ENCODE data around the gene SPEM2. TPM values are rescaled to one million over a fixed set of nuclear protein-coding genes. Genes with fewer than 3 reads are reported as not detected.

The SPEM2 gene
- total RNA-seq, 1 donor from 2014 or later, result not detected

- intact Hi-C loops (cut with micrococcal nuclease), result no loop called here
- H3K4me3 ChIP-seq, result peak overlapping the region; percentile 78
- peak overlapping the region; percentile 96 for H3K27ac ChIP-seq (replicated peaks)
- no peaks in the 10 kb centered on the region for H3K9me3 ChIP-seq (replicated peaks)
- DNase-seq, result no peak
- peaks cover 32% of the 10 kb centered on the region for H3K4me1 ChIP-seq
- no peak for TF ChIP-seq CTCF (IDR thresholded peaks at IDR 0.05; ENCODE audit: borderline replicate concordance)
- H3K27me3 ChIP-seq (ENCODE audit: low read depth), result no peaks in the 10 kb centered on the region
- no peaks in the 10 kb centered on the region for H3K36me3 ChIP-seq
Observed at GRCh38 chr17:7405350-7406234, 19.8 kb upstream of the SPEM2 start.

- peak overlapping the region; percentile 96 for H3K27ac ChIP-seq (replicated peaks)
- TF ChIP-seq CTCF (IDR thresholded peaks at IDR 0.05; ENCODE audit: borderline replicate concordance), result no peak
- peak overlapping the region; percentile 78 for H3K4me3 ChIP-seq
- DNase-seq, result no peak
- no peaks in the 10 kb centered on the region for H3K36me3 ChIP-seq
- peaks cover 32% of the 10 kb centered on the region for H3K4me1 ChIP-seq
- no peaks in the 10 kb centered on the region for H3K9me3 ChIP-seq (replicated peaks)
- H3K27me3 ChIP-seq (ENCODE audit: low read depth), result no peaks in the 10 kb centered on the region
- intact Hi-C loops (cut with micrococcal nuclease), result no loop called here
Observed at GRCh38 chr17:7406235-7406825, 19.1 kb upstream of the SPEM2 start.

GRCh38 chr17:7407082-7407481 lies 18.3 kb upstream of the SPEM2 start:
- H3K4me1 ChIP-seq, result peaks cover 26% of the 10 kb centered on the region
- no peak for TF ChIP-seq CTCF (IDR thresholded peaks at IDR 0.05; ENCODE audit: borderline replicate concordance)
- DNase-seq, result no peak
- H3K27me3 ChIP-seq (ENCODE audit: low read depth), result no peaks in the 10 kb centered on the region
- no peak overlapping the region for H3K4me3 ChIP-seq
- H3K9me3 ChIP-seq (replicated peaks), result no peaks in the 10 kb centered on the region
- no peaks in the 10 kb centered on the region for H3K36me3 ChIP-seq
- intact Hi-C loops (cut with micrococcal nuclease), result no loop called here
- H3K27ac ChIP-seq (replicated peaks), result no peak overlapping the region

GRCh38 chr17:7407485-7408251 lies 17.7 kb upstream of the SPEM2 start, which contains the start of gene NLGN2:
Gene NLGN2, plus strand, starts transcription at chr17:7407845. Its CDS starts 411 bp downstream, at chr17:7408256.
- H3K36me3 ChIP-seq, result no peaks in the 10 kb centered on the region
- no peaks in the 10 kb centered on the region for H3K9me3 ChIP-seq (replicated peaks)
- intact Hi-C loops (cut with micrococcal nuclease), result no loop called here
- TF ChIP-seq CTCF (IDR thresholded peaks at IDR 0.05; ENCODE audit: borderline replicate concordance), result no peak
- no peaks in the 10 kb centered on the region for H3K27me3 ChIP-seq (ENCODE audit: low read depth)
- no peak within 1 kb of the TSS for H3K27ac ChIP-seq (replicated peaks)
- DNase-seq, result no peak
- H3K4me3 ChIP-seq, result no peak within 1 kb of the TSS
- peaks cover 20% of the 10 kb centered on the region for H3K4me1 ChIP-seq

- intact Hi-C loops (cut with micrococcal nuclease), result no loop called here
- no peak for TF ChIP-seq CTCF (IDR thresholded peaks at IDR 0.05; ENCODE audit: borderline replicate concordance)
- Histone ChIP-seq H3K27ac (replicated peaks) (no peak overlapping the region), H3K27me3 (ENCODE audit: low read depth) (no peaks in the 10 kb centered on the region), H3K4me3 (no peak overlapping the region), H3K9me3 (replicated peaks) (no peaks in the 10 kb centered on the region), H3K4me1 (peaks cover 14% of the 10 kb centered on the region), H3K36me3 (no peaks in the 10 kb centered on the region)
- no peak for DNase-seq
Observed at GRCh38 chr17:7408252-7408727, 17.1 kb upstream of the SPEM2 start.

Data from left ventricle myocardium inferior (tissue), 1 donor.